SK-N-SH (cell line): Measurements from ENCODE around the gene GAS7. TPM values are rescaled to one million over a fixed set of nuclear protein-coding genes. Genes with fewer than 3 reads are reported as not detected.

Experiments
- CTCF ChIA-PET: fragments of 300-600, 350-600 bp; formaldehyde crosslinking; extraction: SDS; loops from one replicate; lab custom pipeline; 2021; lab: Yijun Ruan, JAX
- POLR2A ChIA-PET: fragments of 350-600 bp; sonication (Branson Sonifier 250); formaldehyde crosslinking; extraction: SDS; loops from one replicate; lab custom pipeline; 2020; ENCODE audit warnings: antibody characterized with exemption, inconsistent platforms; lab: Yijun Ruan, JAX
- DNase-seq: peaks from one replicate; pipeline ENCODE4 v3.0.0; 2012
- H2AFZ ChIP-seq: fragments of 200-600 bp; sonication (generic); 2 replicates; pipeline ENCODE4 v1.8.1; 2016; ENCODE audit warnings: antibody characterized with exemption, mild to moderate bottlenecking, low read depth
- H3F3A ChIP-seq: fragments of 200-600 bp; sonication (generic); replicated peaks from 2 replicates; pipeline ENCODE3; 2016; ENCODE audit warnings: antibody characterized with exemption, mild to moderate bottlenecking; ENCODE audit not compliant: insufficient read depth
- H3K27ac ChIP-seq, 2 experiments: fragments of 200-500 bp in 1 of 2; fragments of 200-600 bp in 1 of 2; sonication (Bioruptor generic) in 1 of 2; sonication (generic), shearing (Covaris generic) in 1 of 2; 2 replicates each; pipeline versions ENCODE4 v1.5.1 to v1.6.1; 2014 to 2016; ENCODE audit warnings: low read depth in 2 of 2, inconsistent platforms in 1 of 2, low read length in 1 of 2, mild to moderate bottlenecking in 1 of 2, mixed read lengths in 1 of 2
- H3K27me3 ChIP-seq: fragments of 200-600 bp; sonication (generic), shearing (Covaris generic); 2 replicates; pipeline ENCODE4 v1.6.1; 2016; ENCODE audit warnings: mixed run types; ENCODE audit not compliant: insufficient read depth
- H3K36me3 ChIP-seq, 2 experiments: fragments of 200-500 bp in 1 of 2; fragments of 200-600 bp in 1 of 2; sonication (Bioruptor generic) in 1 of 2; sonication (generic) in 1 of 2; replicated peaks in 1 of 2; 2 replicates each; pipeline versions ENCODE3 to v1.5.1; 2014 to 2016; ENCODE audit warnings: low read length in 1 of 2, mild to moderate bottlenecking in 1 of 2; ENCODE audit not compliant: insufficient read depth in 2 of 2, control insufficient read depth in 1 of 2
- H3K4me1 ChIP-seq, 2 experiments: fragments of 200-500 bp in 1 of 2; fragments of 200-600 bp in 1 of 2; sonication (Bioruptor generic) in 1 of 2; sonication (generic), shearing (Covaris generic) in 1 of 2; 2 replicates each; pipeline versions ENCODE4 v1.5.1 to v1.6.1; 2014 to 2016; ENCODE audit warnings: low read depth in 1 of 2, low read length in 1 of 2, mixed run types in 1 of 2; ENCODE audit not compliant: insufficient read depth in 2 of 2, control insufficient read depth in 1 of 2
- H3K4me2 ChIP-seq: fragments of 200-600 bp; sonication (generic), shearing (Covaris generic); 2 replicates; pipeline ENCODE4 v1.6.1; 2017; ENCODE audit warnings: mixed run types
- H3K4me3 ChIP-seq, 2 experiments: fragments of 200-500 bp in 1 of 2; fragments of 200-600 bp in 1 of 2; sonication (Bioruptor generic) in 1 of 2; sonication (generic), shearing (Covaris generic) in 1 of 2; 2 replicates each; pipeline versions ENCODE4 v1.5.1 to v1.8.1; 2014 to 2016; ENCODE audit warnings: low read depth in 2 of 2, inconsistent platforms in 1 of 2, low read length in 1 of 2, mild to moderate bottlenecking in 1 of 2, mixed read lengths in 1 of 2, moderate library complexity in 1 of 2
- H3K79me2 ChIP-seq: fragments of 200-600 bp; sonication (generic); 2 replicates; pipeline ENCODE4 v1.8.1; 2017; ENCODE audit warnings: mild to moderate bottlenecking; ENCODE audit not compliant: insufficient read depth
- H3K9ac ChIP-seq: fragments of 200-600 bp; sonication (generic); 2 replicates; pipeline ENCODE4 v1.6.1; 2017; ENCODE audit warnings: mixed run types
- H3K9me2 ChIP-seq: fragments of 200-600 bp; sonication (generic); 2 replicates; pipeline ENCODE4 v1.6.1; 2017; ENCODE audit warnings: mixed run types
- H3K9me3 ChIP-seq: fragments of 200-600 bp; sonication (generic); 2 replicates; pipeline ENCODE4 v1.6.1; 2017; ENCODE audit warnings: mixed run types, mild to moderate bottlenecking, moderate library complexity
- H4K20me1 ChIP-seq: fragments of 200-600 bp; sonication (generic); 2 replicates; pipeline ENCODE4 v1.6.1; 2017; ENCODE audit warnings: mild to moderate bottlenecking, mixed run types; ENCODE audit not compliant: insufficient read depth
- EZH2phosphoT487 ChIP-seq: fragments of 200-600 bp; sonication (generic); IDR thresholded peaks from 2 replicates; pipeline ENCODE4 v1.6.1; 2017; ENCODE audit warnings: low read depth, mixed run types, mild to moderate bottlenecking, antibody characterized with exemption, moderate library complexity, borderline replicate concordance
- MXI1 ChIP-seq: IDR thresholded peaks from 2 replicates; pipeline ENCODE4 v1.6.1; 2012; ENCODE audit warnings: mild to moderate bottlenecking, low read depth, low read length, improper control_type of control experiment
- POLR2AphosphoS5 ChIP-seq: IDR thresholded peaks from 2 replicates; pipeline ENCODE4 v1.6.1; 2012; ENCODE audit warnings: low read depth, low read length
- RFX5 ChIP-seq: IDR thresholded peaks from 2 replicates; pipeline ENCODE4 v1.6.1; 2012; ENCODE audit warnings: mild to moderate bottlenecking, improper control_type of control experiment, low read length
- SIN3A ChIP-seq: IDR thresholded peaks from 2 replicates; pipeline ENCODE4 v1.6.1; 2012; ENCODE audit warnings: low read depth, mild to moderate bottlenecking, low read length, moderate library complexity, borderline replicate concordance
- TCF12 ChIP-seq: IDR thresholded peaks from 2 replicates; pipeline ENCODE4 v1.4.0; 2012
- YY1 ChIP-seq: IDR thresholded peaks from 2 replicates; pipeline ENCODE4 v1.4.0; 2012; ENCODE audit warnings: low read depth, mild to moderate bottlenecking
- WGBS: methylation state at CpG from one replicate; pipeline ENCODE4 v1.1.6; 2017; ENCODE audit warnings: low lambda C conversion rate; 5-methylcytosine and 5-hydroxymethylcytosine counted together
- polyA plus RNA-seq, 3 experiments: library from polyadenylated mRNA; depleted of rRNA; stranded (reverse); fragments of >200 nt; gene quantifications; 2 replicates each; pipeline ENCODE4 v1.2.3, GENCODE V29; 2012
- TF ChIP-seq, protein P1 (sequence below): fragments of 150-350 bp; IDR thresholded peaks from 2 replicates; pipeline ENCODE4 v1.6.1; 2016; ENCODE audit warnings: mild to moderate bottlenecking, low read depth, low read length
- TF ChIP-seq, protein P2 (sequence below): fragments of 150-350 bp; IDR thresholded peaks from 2 replicates; pipeline ENCODE4 v1.6.1; 2017; ENCODE audit warnings: antibody characterized with exemption, low read length, low read depth, borderline replicate concordance
- TF ChIP-seq, protein P3 (sequence below): IDR thresholded peaks from 2 replicates; pipeline ENCODE4 v1.4.0; 2012; ENCODE audit warnings: low read depth, borderline replicate concordance
- TF ChIP-seq, protein P4 (sequence below): IDR thresholded peaks from 2 replicates; pipeline ENCODE4 v1.6.1; 2012; ENCODE audit warnings: mild to moderate bottlenecking, low read depth, low read length, moderate library complexity

The GAS7 gene
- polyA plus RNA-seq, 1 of the 3 experiments (the other 2 are of a cell fraction) = 0.12 TPM

DNA sequence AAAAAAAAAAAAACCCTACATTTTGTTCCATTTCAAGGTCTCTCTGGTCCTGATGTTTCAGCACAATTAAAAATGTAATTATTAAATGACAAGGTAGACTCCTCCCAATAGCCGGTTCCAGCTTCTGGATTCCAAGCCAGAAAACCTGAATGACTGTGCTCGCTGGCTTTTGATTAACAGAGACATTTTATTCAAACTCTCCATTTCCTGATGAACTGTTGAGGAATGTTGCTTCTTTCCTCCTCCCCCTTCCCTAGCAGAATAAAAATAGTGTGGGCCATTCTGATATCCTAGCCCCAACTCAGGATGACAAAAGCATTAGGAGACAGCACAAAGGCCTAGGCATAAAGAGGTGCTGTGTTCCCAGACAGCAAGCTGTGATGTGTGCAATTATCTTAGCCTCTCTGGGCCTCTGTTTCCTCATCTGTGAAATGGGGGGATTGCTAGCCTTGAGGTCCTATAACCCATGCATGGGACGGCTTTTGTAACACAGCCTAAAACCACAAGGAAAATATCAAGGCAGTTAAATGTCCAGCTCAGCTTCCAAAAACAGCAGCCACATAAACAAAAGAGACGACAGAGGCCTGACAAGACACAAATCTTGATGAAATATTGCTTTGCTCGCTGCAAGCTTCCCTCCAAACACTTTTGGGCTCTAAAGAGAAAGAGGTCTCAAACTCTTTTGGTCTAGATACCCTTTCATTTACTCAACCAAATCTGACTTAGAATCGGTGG lies 166.1 kb downstream of the GAS7 start:
- 20% methylated on average over 6 of the region's 6 CpGs for WGBS
- Histone ChIP-seq H3K4me1 (no peaks in the 10 kb centered on the region), H3K36me3 (no peaks in the 10 kb centered on the region), H3K4me3 (no peak overlapping the region), H2AFZ (no peak overlapping the region), H4K20me1 (no peaks in the 10 kb centered on the region), H3K9me2 (no peaks in the 10 kb centered on the region), H3K4me2 (no peak overlapping the region), H3K27ac (no peak overlapping the region), H3K9ac (no peak overlapping the region), H3K9me3 (no peaks in the 10 kb centered on the region), H3K27me3 (no peaks in the 10 kb centered on the region; the same call in 1 of the 2 replicates), H3F3A (no peaks in the 10 kb centered on the region), H3K79me2 (no peaks in the 10 kb centered on the region)
- TF ChIP-seq SIN3A (no peak), TCF12 (no peak), MXI1 (no peak), RFX5 (no peak), YY1 (no peak), POLR2AphosphoS5 (no peak), EZH2phosphoT487 (no peak)
- TF ChIP-seq, protein P1, sequence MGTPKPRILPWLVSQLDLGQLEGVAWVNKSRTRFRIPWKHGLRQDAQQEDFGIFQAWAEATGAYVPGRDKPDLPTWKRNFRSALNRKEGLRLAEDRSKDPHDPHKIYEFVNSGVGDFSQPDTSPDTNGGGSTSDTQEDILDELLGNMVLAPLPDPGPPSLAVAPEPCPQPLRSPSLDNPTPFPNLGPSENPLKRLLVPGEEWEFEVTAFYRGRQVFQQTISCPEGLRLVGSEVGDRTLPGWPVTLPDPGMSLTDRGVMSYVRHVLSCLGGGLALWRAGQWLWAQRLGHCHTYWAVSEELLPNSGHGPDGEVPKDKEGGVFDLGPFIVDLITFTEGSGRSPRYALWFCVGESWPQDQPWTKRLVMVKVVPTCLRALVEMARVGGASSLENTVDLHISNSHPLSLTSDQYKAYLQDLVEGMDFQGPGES = no peak
- TF ChIP-seq, protein P2, sequence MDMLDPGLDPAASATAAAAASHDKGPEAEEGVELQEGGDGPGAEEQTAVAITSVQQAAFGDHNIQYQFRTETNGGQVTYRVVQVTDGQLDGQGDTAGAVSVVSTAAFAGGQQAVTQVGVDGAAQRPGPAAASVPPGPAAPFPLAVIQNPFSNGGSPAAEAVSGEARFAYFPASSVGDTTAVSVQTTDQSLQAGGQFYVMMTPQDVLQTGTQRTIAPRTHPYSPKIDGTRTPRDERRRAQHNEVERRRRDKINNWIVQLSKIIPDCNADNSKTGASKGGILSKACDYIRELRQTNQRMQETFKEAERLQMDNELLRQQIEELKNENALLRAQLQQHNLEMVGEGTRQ = no peak
- TF ChIP-seq, protein P3, sequence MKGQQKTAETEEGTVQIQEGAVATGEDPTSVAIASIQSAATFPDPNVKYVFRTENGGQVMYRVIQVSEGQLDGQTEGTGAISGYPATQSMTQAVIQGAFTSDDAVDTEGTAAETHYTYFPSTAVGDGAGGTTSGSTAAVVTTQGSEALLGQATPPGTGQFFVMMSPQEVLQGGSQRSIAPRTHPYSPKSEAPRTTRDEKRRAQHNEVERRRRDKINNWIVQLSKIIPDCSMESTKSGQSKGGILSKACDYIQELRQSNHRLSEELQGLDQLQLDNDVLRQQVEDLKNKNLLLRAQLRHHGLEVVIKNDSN = no peak
- TF ChIP-seq, protein P4, sequence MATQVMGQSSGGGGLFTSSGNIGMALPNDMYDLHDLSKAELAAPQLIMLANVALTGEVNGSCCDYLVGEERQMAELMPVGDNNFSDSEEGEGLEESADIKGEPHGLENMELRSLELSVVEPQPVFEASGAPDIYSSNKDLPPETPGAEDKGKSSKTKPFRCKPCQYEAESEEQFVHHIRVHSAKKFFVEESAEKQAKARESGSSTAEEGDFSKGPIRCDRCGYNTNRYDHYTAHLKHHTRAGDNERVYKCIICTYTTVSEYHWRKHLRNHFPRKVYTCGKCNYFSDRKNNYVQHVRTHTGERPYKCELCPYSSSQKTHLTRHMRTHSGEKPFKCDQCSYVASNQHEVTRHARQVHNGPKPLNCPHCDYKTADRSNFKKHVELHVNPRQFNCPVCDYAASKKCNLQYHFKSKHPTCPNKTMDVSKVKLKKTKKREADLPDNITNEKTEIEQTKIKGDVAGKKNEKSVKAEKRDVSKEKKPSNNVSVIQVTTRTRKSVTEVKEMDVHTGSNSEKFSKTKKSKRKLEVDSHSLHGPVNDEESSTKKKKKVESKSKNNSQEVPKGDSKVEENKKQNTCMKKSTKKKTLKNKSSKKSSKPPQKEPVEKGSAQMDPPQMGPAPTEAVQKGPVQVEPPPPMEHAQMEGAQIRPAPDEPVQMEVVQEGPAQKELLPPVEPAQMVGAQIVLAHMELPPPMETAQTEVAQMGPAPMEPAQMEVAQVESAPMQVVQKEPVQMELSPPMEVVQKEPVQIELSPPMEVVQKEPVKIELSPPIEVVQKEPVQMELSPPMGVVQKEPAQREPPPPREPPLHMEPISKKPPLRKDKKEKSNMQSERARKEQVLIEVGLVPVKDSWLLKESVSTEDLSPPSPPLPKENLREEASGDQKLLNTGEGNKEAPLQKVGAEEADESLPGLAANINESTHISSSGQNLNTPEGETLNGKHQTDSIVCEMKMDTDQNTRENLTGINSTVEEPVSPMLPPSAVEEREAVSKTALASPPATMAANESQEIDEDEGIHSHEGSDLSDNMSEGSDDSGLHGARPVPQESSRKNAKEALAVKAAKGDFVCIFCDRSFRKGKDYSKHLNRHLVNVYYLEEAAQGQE = no peak
- CTCF ChIA-PET = no interaction called here
- DNase-seq = no peak
- POLR2A ChIA-PET = no interaction called here
